ENCODE measurements around the gene KCNJ9.

DNA sequence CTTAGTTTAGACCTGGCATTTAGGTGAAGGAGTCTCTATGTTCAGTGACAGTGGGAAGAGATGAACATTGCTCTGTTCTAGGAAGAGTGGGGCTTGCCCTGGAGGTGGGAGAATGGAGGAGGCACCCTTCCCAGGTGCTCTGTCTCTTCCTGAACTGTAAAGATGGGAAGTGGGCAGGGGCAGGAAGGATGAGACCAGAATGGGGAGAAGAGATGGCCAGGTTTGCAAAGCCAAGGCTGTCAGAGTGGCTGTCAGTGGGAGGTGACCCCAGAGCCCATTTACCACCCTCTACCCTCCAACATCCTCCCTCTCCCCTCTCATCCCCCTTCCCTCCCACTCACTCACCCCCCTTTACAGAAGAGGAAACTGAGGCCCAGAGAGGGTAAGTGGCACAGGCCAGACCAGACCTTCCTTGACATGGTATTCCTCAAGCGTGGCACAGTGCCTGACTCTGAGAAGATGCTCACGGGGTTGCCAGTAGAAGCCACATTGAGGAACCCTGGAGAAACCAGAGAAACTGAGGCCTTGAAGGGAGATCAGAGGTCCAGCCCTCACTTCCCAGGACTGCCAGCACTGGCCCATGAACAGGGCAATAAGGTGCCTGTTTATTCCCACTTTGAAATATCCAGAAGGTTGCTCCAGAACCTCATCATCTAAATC lies 18.5 kb downstream of the KCNJ9 start:
- TF ChIP-seq REL (CRISPR knock-in tag; conservative IDR thresholded peaks at IDR 0.05) (no peak), FOSL1 (CRISPR knock-in tag; IDR thresholded peaks at IDR 0.05; ENCODE audit: borderline replicate concordance) (no peak), YY1 (IDR thresholded peaks at IDR 0.05; ENCODE audit: insufficient read depth, insufficient replicate concordance, low read depth, low read length) (no peak), KDM5B (CRISPR knock-in tag; IDR thresholded peaks at IDR 0.05; ENCODE audit: borderline replicate concordance) (no peak), ZNF7 (CRISPR knock-in tag; IDR thresholded peaks at IDR 0.05) (no peak), CREB3 (CRISPR knock-in tag; IDR thresholded peaks at IDR 0.05) (no peak)
